IgD-negative memory B cell (primary cell): ENCODE results near the gene BAAT. TPM values are rescaled to one million over a fixed set of nuclear protein-coding genes. Genes with fewer than 3 reads are reported as not detected.

Experiments used
- H3K27ac Mint-ChIP-seq, 3 donors: one replicate each; pipeline ENCODE4 v1.8.0; 2020 to 2022; ENCODE audit warnings: mild to moderate bottlenecking in 3 of 3, mixed read lengths in 3 of 3, moderate library complexity in 1 of 3
- H3K27me3 Mint-ChIP-seq: one replicate; pipeline ENCODE4 v1.8.0; 2021; ENCODE audit warnings: mixed read lengths
- H3K36me3 Mint-ChIP-seq: one replicate; pipeline ENCODE4 v1.8.0; 2020; ENCODE audit warnings: mild to moderate bottlenecking, mixed read lengths
- H3K4me1 Mint-ChIP-seq, 3 donors: one replicate each; pipeline ENCODE4 v1.8.0; 2020 to 2022; ENCODE audit warnings: mixed read lengths in 3 of 3, mild to moderate bottlenecking in 1 of 3
- H3K4me3 Mint-ChIP-seq, 4 donors: one replicate each; pipeline ENCODE4 v1.8.0; 2020 to 2022; ENCODE audit warnings: mild to moderate bottlenecking in 4 of 4, mixed read lengths in 4 of 4, moderate library complexity in 3 of 4
- H3K9me3 Mint-ChIP-seq, 3 donors: one replicate each; pipeline ENCODE4 v1.8.0; 2020 to 2021; ENCODE audit warnings: mixed read lengths in 3 of 3, mild to moderate bottlenecking in 1 of 3
- polyA plus RNA-seq: library from polyadenylated mRNA; unstranded; fragments of 300-500 nt; fragmentation: Illumina TruSeq; gene quantifications from one replicate; pipeline ENCODE4 v1.2.3, GENCODE V29; 2021

BAAT gene
- polyA plus RNA-seq, 1 donor from 2014 or later: not detected

DNA sequence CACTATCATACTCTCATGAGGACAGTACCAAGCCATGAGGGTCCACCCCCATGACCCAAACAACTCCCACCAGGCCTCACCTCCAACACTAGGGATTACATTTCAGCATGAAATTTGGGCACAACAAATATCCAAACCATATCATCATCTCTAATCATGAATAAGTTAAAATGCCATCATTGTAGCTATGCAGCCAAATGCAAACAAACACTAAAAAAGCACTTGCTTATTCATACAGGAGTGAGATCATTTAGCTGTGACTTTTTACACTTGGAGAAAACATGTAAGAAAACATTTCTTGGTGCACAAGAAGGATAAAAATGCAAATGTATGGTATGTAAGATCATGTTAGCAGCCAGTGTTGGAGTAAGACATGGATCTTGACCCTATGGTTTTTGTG is 24.2 kb downstream of the BAAT start:
- Mint-ChIP-seq H3K36me3 (peaks cover 4% of the 10 kb centered on the region), H3K4me1 (no peaks in the 10 kb centered on the region), H3K9me3 (peaks cover 0 to 2% (median 0%) of the 10 kb centered on the region in 3 donors), H3K27ac (no peak overlapping the region), H3K27me3 (peaks cover 2% of the 10 kb centered on the region), H3K4me3 (no peak overlapping the region)

DNA sequence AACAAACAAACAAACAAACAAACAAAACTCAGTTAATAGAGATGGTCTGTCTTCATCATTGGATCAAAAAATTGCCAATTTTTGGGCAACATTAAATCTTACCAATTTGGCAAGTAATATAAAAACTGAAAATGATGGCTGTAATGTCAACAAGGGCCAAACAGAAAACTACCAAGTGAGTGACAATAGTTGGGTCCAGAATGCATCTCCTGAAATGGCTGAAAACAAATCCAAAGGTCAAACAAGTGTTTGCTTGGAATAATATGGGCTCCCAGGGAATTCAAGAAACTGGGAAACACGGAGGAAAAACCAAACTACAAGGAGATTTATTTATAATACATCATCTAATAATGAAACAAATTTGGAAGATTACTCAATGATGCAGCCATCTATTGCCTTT is 25.1 kb downstream of the BAAT start:
- peaks cover 0 to 2% (median 0%) of the 10 kb centered on the region in 3 donors for H3K9me3 Mint-ChIP-seq
- H3K4me1 Mint-ChIP-seq: no peaks in the 10 kb centered on the region
- peaks cover 2% of the 10 kb centered on the region for H3K27me3 Mint-ChIP-seq
- peaks cover 4% of the 10 kb centered on the region for H3K36me3 Mint-ChIP-seq
- no peak overlapping the region for H3K4me3 Mint-ChIP-seq
- H3K27ac Mint-ChIP-seq: no peak overlapping the region

DNA sequence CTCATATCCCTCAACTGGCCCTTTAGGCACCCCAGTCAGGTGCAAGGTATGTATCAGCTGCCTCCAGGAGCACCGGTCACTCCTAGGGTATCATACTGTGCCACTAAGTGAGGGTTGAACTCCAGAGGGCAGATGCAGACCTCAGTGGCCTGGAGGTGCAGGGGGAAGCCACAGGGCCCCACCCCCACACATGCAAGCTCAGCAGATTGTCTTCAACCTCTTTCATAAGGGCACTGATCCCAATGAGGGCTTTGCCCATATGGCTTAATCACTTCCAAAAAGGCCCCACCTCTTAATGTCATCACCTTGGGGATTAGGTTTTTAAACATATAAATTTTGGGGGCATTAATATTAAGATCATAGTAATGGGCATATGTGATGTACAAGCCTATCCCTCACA is 28.2 kb downstream of the BAAT start:
- Mint-ChIP-seq H3K4me3 (no peak overlapping the region), H3K27ac (no peak overlapping the region), H3K4me1 (no peaks in the 10 kb centered on the region), H3K9me3 (peaks cover 0 to 2% (median 0%) of the 10 kb centered on the region in 3 donors), H3K36me3 (peaks cover 2% of the 10 kb centered on the region), H3K27me3 (peaks cover 2% of the 10 kb centered on the region)

DNA sequence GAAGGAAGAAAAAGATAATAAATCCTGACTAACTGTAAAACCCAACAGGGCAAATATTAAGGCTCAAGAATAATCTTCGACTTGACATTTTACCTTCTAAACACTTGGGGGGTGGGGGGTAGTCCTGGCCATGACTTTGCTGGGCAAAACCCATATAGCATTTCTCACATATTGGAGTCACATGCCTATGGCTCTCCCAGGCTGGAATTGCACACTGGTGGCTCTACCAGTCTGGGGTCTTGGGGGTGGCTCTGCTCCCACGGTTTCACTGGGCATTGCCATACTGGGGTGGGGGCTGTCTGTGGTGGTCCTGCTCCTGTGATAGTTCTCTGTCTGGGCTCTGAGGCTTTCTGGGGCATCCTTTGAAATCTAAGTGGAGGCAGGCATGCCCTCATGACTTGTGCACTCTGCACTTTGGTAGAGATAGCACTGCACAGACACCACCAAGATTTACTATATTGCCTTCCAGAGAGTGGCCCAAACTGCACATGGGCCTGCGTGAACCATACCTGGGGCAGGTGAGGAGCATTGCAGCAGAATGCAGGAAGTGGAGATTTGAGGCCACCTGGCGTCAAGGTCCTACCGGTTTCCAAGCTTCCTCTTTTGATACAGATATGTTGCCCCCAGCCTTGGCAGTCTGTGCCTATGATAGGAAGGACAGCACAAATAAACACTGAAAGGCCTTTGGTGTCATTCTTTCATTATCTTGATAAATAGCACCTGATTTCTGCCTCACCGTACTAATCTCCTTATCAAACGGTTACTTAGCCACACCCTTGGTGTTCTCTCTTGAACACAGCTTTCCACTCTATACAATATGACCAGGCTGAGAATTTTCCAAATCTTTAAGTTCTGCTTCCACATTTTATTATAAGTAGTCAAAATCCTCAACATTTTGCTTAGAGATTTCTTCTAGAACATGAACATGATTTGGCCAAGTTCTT is 29.8 kb downstream of the BAAT start:
- Mint-ChIP-seq H3K27ac (no peak overlapping the region), H3K4me3 (no peak overlapping the region), H3K27me3 (peaks cover 2% of the 10 kb centered on the region), H3K4me1 (no peaks in the 10 kb centered on the region), H3K9me3 (no peaks in the 10 kb centered on the region), H3K36me3 (no peaks in the 10 kb centered on the region)

- Mint-ChIP-seq H3K4me1 (no peaks in the 10 kb centered on the region), H3K36me3 (no peaks in the 10 kb centered on the region), H3K4me3 (no peak overlapping the region), H3K27me3 (peaks cover 2% of the 10 kb centered on the region), H3K9me3 (peaks cover 0 to 2% (median 0%) of the 10 kb centered on the region in 3 donors), H3K27ac (no peak overlapping the region)
These were observed 30.6 kb downstream of the BAAT start for GRCh38 chr9:101354143-101354764.

DNA sequence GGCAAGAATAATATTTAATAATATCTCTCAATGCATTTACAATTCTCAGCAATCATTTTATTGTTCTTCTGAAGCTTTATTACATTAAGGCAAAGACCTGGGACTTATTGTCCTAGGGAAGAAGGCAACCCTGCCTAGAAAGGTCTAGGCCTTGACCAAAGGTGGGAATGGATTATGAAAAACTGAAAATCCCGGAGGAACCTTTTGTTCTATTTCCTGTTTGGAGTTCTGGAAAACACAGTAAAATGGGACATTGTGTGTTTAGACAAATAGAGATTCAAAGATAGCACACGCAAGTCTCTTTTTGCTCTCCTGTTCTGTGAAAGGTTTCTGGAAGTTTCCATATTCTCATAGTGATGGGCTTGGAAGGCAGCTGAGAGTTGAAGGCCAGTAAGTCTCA is 31.1 kb downstream of the BAAT start:
- Mint-ChIP-seq H3K27me3 (peaks cover 2% of the 10 kb centered on the region), H3K4me1 (no peaks in the 10 kb centered on the region), H3K27ac (no peak overlapping the region), H3K4me3 (no peak overlapping the region), H3K9me3 (peaks cover 0 to 4% (median 0%) of the 10 kb centered on the region in 3 donors), H3K36me3 (no peaks in the 10 kb centered on the region)

GRCh38 chr9:101352892-101353463 is 31.8 kb downstream of the BAAT start:
- Mint-ChIP-seq H3K36me3 (no peaks in the 10 kb centered on the region), H3K9me3 (peaks cover 0 to 4% (median 0%) of the 10 kb centered on the region in 3 donors), H3K4me1 (no peaks in the 10 kb centered on the region), H3K27me3 (peaks cover 2% of the 10 kb centered on the region), H3K27ac (no peak overlapping the region), H3K4me3 (no peak overlapping the region)

DNA sequence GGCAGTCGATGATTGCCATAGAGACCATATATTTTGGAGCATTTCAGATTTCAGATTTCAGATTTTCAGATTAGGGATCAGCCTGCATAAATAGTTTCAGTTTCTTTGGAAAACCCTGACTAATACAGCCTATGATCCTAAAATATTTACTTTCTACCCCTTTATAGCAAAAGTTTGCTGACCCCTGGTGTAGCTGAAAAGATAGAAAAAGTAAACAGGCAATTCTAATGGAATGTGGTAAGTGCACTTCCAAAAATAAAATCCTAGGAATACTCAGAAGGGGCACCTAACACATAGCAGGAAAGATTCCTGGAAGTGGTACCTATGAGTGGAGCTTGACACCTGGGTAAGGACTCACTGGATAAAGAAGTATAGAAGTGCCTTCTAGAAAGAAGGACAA is 34.5 kb downstream of the BAAT start:
- no peaks in the 10 kb centered on the region for H3K36me3 Mint-ChIP-seq
- H3K27ac Mint-ChIP-seq: no peak overlapping the region
- no peaks in the 10 kb centered on the region for H3K4me1 Mint-ChIP-seq
- H3K27me3 Mint-ChIP-seq: no peaks in the 10 kb centered on the region
- H3K9me3 Mint-ChIP-seq: peaks cover 0 to 4% (median 0%) of the 10 kb centered on the region in 3 donors
- no peak overlapping the region for H3K4me3 Mint-ChIP-seq

GRCh38 chr9:101342595-101342994 is 42.2 kb downstream of the BAAT start:
- H3K36me3 Mint-ChIP-seq: no peaks in the 10 kb centered on the region
- H3K27me3 Mint-ChIP-seq: no peaks in the 10 kb centered on the region
- H3K4me1 Mint-ChIP-seq: no peaks in the 10 kb centered on the region
- H3K9me3 Mint-ChIP-seq: no peaks in the 10 kb centered on the region
- H3K27ac Mint-ChIP-seq: no peak overlapping the region
- H3K4me3 Mint-ChIP-seq: no peak overlapping the region

- Mint-ChIP-seq H3K4me3 (no peak overlapping the region), H3K9me3 (no peaks in the 10 kb centered on the region), H3K27ac (no peak overlapping the region), H3K4me1 (no peaks in the 10 kb centered on the region), H3K36me3 (no peaks in the 10 kb centered on the region), H3K27me3 (no peaks in the 10 kb centered on the region)
These were observed 42.8 kb downstream of the BAAT start for GRCh38 chr9:101341958-101342357.

- H3K4me1 Mint-ChIP-seq: no peaks in the 10 kb centered on the region
- H3K9me3 Mint-ChIP-seq: no peaks in the 10 kb centered on the region
- no peak overlapping the region for H3K27ac Mint-ChIP-seq
- no peaks in the 10 kb centered on the region for H3K36me3 Mint-ChIP-seq
- H3K4me3 Mint-ChIP-seq: no peak overlapping the region
- H3K27me3 Mint-ChIP-seq: peaks cover 3% of the 10 kb centered on the region
These were observed 47.6 kb downstream of the BAAT start for GRCh38 chr9:101337237-101337636.

GRCh38 chr9:101336091-101336490 is 48.7 kb downstream of the BAAT start:
- H3K36me3 Mint-ChIP-seq: no peaks in the 10 kb centered on the region
- no peak overlapping the region for H3K4me3 Mint-ChIP-seq
- no peak overlapping the region for H3K27ac Mint-ChIP-seq
- H3K9me3 Mint-ChIP-seq: no peaks in the 10 kb centered on the region
- peaks cover 3% of the 10 kb centered on the region for H3K27me3 Mint-ChIP-seq
- no peaks in the 10 kb centered on the region for H3K4me1 Mint-ChIP-seq

GRCh38 chr9:101333926-101334702 is 50.7 kb downstream of the BAAT start:
- no peak overlapping the region for H3K4me3 Mint-ChIP-seq
- H3K4me1 Mint-ChIP-seq: no peaks in the 10 kb centered on the region
- H3K36me3 Mint-ChIP-seq: no peaks in the 10 kb centered on the region
- H3K27me3 Mint-ChIP-seq: peaks cover 5% of the 10 kb centered on the region
- H3K9me3 Mint-ChIP-seq: no peaks in the 10 kb centered on the region
- H3K27ac Mint-ChIP-seq: no peak overlapping the region

- no peak overlapping the region for H3K4me3 Mint-ChIP-seq
- H3K9me3 Mint-ChIP-seq: no peaks in the 10 kb centered on the region
- no peak overlapping the region for H3K27ac Mint-ChIP-seq
- H3K27me3 Mint-ChIP-seq: peaks cover 5% of the 10 kb centered on the region
- no peaks in the 10 kb centered on the region for H3K36me3 Mint-ChIP-seq
- H3K4me1 Mint-ChIP-seq: no peaks in the 10 kb centered on the region
These were observed 51.3 kb downstream of the BAAT start for GRCh38 chr9:101333490-101333889.

DNA sequence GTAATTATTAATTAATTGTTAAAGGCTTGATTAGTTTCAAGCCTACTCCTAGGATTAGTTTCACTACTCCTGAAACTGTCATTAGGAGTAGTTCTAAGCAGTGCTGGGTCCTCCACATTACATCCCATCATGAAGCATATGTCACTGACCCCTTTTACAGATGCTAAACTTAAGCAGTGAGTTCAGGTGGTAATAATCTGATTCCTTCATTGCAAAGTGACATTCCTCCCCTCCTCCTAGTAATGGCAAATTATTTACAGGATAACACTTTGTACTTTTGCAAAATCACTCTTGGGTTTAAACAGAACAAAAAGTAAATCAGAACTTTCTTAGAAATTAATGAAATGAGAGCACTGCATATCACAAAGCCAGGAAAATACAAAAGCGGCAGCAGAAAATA is 52.4 kb downstream of the BAAT start:
- H3K4me3 Mint-ChIP-seq: no peak overlapping the region
- no peaks in the 10 kb centered on the region for H3K36me3 Mint-ChIP-seq
- H3K9me3 Mint-ChIP-seq: peaks cover 0 to 2% (median 0%) of the 10 kb centered on the region in 3 donors
- H3K4me1 Mint-ChIP-seq: no peaks in the 10 kb centered on the region
- peaks cover 5% of the 10 kb centered on the region for H3K27me3 Mint-ChIP-seq
- H3K27ac Mint-ChIP-seq: no peak overlapping the region
